HG03039 (cell line): ENCODE data around the gene RANBP17.

ENCODE experiments used
- ATAC-seq: cut with Tn5 transposase; IDR thresholded peaks from one replicate; pipeline ENCODE4 v1.9.1; 2021; ENCODE audit warnings: mild to moderate bottlenecking, moderate library complexity; ENCODE audit not compliant: unreplicated experiment

Gene RANBP17

DNA sequence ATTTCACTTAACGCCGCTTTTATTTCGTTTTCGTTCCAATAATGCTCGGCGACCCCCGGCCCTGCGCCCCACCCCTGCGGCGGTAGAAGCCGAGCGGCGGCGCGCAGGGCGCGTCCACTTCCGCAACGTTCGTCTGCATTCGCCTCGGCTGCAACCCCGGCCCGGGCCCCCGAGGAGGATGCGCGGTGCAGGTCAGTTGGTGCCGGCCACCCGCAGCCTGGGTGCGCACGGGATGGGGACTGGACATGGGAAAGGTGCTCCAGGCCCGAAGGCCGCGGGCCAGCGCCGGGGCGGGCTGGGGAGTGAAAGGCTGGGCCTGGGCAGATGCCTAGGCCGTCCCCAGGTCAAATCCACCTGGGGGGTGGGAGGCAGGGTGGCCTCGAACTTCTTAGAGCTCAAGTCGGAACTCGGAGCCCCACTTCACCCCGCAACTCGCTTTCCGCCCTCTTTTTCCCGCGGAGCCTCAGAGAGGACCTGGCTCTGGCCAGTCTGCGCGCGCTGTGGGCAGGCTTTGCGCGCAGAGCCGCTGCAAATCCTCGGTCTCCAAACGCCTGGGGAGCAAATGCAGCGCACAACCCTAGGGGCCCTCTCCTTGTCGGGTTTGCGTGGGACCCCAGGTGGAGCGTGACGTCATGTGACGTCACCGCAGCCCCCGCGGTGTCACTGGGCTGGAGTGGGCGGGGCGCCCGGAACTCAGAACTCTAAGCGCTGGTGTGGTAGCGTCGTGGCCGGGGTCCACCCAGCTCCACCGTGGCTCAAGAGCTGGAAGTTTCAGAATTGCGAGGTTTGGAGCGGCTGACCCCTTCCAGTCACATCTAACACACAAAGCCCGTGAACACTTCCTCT, 450.5 kb downstream of the RANBP17 start:
- no peak for ATAC-seq

DNA sequence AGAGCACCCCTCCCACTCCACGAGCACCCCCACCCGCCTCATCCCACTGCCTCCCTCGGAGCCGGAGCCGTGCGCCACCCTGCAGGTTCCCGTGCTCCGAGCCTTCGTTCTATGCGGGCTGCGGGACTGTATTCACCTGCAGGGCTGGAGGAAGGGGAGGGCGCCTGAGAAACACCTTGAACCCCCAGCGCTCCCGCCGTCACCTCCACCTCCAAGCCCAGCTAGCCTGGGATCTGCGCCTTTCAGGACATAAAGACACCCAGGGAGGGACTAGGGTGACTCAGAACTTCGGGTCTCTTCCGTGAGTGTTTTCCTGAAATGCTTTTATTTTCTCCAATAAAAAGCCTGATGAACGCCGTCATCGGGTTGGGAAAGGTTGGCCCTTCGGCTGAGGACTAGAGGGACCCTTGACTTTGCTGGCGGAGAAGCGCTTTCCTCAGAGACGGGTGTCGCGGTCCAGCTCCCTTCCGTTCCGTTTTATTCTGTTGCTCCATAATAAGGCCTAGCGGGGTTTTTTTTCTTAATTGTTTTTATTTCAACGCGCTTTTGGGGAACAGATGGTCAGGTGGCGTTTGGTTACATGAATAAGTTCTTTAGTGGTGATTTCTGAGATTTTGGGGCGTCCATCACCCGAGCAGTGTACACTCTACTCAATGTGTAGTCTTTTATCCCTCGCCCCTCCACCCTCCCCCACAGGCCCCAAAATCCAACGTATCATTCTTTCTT, 451.8 kb downstream of the RANBP17 start:
- ATAC-seq, result no peak

DNA sequence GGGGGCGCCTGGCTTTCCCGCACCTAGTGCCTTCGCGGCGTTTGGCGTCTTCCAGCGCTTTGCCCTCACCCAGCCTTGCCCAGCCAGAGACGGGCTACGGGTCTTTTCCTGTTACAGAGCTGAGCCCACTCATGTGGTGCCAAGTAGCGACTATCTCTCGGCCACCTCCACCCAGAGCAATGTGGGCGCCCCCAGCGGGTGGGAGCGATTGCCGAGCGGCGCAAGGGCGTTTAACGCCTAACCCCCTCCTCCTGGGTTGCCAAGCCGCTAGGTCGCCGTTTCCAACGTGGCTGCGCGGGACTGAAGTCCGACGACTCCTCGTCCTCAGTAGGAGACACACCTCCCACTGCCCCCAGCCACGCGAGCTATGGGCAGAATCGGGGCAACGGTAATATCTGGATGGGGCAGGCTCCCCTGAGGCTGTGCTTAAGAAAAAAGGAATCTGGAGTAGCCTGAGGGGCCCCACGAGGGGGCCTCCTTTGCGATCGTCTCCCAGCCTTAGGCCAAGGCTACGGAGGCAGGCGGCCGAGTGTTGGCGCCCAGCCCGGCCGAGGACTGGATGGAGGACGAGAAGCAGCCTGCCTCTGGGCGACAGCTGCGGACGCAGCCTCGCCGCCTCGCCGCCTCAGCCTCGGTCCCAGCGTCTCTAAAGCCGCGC, 453.0 kb downstream of the RANBP17 start:
- no peak for ATAC-seq

DNA sequence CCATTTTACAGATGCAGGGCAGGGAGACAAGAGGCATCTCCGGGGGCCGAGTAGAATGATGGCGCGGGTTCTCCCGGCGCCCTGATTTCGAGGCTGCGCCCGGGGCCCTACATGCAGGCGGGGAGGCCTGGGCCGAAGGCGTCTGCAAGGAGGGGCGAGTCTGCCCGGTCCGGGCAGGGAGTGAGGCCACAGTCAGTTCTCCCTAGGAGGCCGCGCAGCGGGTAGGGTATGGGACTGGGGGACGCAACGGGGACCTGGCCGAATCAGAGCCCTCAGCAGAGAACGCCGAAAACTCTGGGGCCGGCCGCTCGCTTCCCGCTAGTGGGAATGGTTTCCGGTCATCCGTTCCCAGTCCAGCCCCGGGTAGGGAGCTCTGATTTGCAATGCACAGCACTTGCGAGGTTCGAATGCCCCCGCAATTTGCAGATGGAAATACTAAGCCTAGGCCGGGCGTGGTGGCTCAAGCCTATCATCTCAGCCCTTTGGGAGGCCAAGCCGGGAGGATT, 453.6 kb downstream of the RANBP17 start:
- no peak for ATAC-seq

DNA sequence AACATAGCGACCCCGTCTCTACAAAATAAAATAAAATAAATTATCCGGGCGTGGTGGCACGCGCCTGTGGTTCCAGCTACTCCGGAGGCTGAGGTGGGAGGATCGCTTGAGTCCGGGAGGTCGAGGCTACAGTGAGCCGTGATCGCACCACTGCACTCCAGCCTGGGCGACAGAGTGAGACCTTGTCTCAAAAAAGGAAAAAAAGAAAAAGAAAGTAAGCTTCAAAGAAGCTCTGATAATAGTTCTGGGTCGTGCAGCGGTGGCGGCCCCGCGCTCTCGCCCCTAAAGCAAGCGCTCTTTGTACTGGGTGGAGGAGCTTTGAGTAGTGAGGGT, 454.1 kb downstream of the RANBP17 start:
- no peak for ATAC-seq

DNA sequence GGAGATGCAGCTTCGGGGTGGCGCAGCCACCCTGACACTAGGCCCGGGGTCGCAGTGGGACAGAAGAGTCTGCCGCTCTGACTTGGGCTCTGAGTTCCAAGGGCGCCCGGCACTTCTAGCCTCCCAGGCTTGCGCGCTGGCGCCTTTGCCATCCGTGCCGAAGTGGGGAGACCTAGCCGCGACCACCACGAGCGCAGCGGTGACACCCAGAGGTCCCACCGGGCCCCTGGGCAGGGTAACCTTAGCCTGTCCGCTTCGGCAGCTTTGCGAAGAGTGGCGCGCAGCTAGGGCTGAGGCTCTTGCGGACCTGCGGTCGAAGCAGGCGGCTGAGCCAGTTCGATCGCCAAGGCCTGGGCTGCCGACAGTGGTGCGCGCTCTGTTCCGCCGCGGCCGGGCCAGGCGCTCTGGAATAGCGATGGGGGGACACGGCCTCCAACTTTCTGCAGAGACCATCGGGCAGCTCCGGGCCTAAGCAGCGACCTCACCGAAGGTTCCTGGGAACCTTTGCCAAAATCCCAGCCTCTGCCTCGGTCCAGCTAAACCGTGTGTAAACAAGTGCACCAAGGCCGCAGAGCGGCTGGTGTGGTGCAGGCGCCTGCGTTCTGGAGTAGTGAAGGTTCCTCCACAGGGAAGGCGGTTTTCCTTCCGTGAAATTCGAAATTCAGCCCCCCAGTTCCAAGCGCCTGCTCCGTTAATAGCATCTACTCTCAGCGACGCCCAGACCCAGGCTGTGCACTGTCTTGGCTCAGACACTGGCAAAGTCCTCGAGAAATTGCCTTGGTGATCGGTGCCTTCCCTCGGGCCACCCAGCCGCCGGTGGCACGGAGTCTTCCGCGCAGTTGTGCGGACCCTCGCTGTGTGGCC, 454.7 kb downstream of the RANBP17 start:
- no peak for ATAC-seq

DNA sequence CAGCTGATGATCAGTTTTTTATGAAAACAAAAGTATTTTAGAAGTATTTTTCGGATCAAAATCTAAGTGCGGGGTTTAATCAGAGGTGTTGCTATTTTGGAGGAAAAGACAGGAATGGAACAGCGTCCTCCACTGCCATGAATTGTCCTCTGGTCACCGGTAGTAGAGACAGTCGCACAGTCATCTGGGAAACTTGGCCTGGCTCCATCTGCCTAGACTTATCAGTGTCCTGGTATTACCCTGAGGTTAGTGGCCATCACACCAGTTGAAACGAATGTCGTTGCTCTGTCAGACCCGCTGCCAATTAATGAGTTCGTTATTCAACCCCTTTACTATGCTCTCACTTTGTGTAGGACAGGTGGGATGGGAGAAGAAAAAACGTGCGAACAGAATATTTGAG, 455.4 kb downstream of the RANBP17 start:
- no peak for ATAC-seq

DNA sequence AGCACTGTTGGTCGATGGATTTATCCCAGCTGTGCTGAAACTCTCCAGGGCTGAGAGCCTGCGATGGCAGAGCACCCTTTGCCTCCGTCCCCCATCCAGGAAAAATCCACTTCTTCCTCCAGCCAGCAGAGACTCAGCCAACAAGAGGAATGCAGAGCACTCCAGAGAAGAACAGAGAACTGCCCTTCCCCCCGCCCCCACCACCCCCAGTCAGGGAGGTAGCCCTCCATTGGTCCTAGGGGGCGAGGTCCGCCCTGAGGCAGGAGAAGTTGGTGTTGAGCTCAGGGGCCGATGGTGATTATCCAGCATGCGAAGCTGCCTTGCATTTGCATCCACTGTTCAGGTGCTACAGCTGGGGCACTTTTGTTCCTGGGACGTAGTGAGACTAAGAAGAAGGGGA, 456.2 kb downstream of the RANBP17 start:
- ATAC-seq, result no peak

DNA sequence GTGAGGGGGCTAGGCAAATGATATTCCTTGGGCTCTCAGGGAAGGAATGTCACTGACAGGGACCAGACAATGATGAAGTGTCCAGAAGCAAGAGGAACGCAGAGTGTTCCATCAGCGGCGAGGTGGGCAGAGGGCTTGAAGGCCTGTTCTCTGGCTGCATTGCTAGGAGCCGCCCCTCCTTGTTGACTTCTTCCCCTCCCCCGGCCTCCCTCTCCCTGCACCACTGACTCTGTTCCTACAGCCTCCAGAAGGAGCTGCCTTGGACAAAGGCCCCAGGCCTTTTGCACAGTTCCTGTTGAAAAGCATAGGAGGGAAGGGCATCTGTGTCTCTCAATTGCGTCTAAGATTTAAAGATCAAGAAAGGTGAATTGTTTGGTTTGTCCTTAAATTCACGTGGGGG, 459.6 kb downstream of the RANBP17 start:
- no peak for ATAC-seq

DNA sequence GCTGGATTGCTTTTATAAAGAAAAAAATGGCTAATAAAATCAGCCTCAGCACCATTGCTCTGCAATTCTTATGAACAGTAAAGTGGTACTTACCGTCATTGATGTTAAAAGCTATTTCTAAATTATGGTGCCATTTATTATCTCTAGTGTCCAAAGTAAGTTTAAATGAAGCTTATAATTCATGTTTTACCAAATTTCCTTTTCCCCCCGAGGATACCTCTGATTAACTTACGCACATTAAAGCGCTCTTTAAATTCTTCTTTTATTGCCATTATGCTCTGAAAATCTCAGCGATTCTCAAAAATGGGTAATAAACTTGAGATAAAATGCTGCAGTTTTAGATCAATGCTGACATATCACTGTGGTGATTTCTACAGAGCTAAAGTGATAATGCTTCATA, 460.7 kb downstream of the RANBP17 start:
- no peak for ATAC-seq

DNA sequence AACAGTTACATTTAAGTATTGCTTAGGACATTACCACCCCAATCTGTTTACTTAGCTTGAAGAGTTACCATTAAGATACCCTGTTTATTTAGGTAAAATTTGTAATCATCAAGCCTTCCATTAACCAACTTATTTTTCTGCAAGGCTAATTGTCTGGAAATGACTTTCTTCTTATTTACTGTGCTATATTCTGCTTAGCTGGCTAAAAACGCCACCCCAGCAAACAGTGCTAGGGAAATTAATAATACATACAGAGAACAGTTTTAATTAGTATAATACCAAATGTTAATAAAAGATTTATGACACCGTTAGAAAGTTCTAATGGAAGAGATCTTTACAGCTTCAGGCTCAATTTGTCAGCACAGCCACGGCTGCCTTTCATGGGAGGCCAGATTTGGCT, 461.2 kb downstream of the RANBP17 start:
- no peak for ATAC-seq

DNA sequence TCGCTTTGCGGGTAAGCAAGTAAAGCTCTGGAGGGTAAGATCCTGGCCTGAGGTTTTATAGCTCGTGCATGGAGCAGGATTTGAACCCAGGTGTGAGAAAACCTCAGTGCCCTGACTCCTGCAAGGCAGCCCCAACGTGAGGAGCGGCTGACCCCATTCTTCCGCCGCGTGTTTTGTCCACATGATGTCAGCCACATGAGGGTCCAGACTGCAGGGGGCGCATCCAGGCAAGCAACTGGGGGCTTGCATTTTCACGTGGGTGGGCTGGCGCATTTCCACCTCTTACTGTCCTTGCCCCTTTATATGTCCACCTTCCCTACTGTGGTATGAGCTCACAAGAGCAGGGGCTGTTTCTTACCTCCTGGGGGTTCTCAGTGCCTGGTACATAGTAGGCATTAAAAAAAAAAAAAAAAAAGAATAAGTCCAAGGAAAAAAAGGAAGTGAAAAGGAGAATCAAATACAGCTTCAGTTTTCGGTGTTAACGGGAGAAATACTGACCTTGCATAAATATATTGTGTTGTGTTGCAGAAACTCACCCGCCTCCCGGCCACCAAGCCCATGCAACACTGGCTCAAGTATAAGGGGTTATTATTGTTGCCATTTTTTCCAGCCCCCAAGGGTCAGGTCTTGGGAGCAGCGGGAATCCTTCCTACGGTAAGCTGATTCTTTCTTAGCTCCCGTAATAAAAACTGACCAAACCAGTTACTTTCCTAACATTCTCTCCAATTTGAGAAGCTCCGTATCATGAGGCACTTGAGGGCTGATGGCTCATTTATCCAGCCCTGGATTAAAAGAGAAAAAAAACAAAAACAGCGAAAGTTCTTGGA, 462.2 kb downstream of the RANBP17 start:
- ATAC-seq, result no peak

DNA sequence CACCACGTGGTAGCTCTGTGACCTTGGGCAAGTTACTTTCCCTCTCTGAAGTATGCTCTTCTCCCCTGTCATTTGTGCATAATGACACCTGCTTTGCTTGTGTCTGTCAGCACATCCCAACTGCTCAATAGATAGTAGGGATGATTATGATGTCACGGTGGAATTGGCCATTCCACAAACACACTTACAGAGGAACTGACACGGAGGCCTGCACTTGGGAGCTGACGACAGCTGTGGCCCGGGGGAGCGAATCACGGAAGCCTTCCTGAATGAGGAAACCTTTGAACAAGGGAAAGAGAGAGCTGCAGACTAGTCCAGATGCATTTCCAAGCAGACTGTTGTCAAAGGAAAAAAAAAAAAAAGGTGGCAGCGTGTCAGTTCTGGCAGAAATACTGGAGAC, 468.2 kb downstream of the RANBP17 start:
- no peak for ATAC-seq

DNA sequence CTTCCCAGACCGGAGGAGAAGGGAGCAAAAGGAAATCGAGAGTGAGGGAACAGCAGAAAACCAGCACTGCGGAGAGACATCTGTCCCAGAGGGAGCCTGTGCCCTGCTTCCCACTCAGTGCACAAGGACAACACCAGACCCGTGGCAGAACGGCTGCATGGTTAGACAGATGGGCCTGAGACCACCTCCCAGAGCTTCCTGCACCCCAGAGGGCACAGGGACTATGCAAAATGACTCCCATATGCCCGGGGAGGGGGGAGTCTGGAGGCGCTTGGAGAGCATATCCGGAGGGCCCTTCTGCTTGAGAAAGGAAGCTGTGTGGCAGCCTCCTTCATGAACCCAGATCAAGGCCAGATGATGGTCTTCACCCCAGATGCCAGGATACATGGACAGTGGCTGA, 473.8 kb downstream of the RANBP17 start:
- ATAC-seq, result no peak

DNA sequence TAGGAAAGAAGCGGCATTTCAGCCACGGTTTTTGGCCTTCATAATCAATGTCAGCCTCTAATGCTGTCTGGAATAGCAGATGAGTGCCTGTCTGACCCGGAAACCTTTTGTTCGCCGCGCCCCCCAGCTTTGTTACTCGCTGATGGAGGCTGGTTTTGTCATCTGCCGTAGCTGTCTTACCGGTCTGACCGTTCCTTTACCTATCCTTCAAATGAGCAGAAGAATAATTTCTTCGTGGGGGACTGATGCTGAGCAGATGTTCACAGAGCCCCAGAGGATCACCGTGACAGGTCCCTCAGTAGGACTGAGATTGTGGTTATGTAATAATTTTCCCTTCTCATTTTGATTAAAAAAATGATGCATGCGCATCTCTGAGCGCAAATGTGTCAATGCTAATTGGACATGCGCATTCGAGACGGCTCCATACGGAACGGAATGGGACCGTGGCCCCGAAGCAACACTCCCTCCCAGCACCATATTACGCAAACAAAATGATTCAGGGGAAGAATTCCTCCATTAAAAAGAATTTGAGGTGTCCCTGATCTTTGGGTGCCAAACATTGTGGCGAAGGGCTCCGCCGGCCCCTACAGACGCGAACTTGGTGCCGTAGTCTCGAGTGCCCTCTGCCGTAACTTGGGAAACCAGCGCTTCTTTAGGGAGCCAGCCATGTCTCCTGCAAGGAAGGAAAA, 474.8 kb downstream of the RANBP17 start:
- no peak for ATAC-seq

DNA sequence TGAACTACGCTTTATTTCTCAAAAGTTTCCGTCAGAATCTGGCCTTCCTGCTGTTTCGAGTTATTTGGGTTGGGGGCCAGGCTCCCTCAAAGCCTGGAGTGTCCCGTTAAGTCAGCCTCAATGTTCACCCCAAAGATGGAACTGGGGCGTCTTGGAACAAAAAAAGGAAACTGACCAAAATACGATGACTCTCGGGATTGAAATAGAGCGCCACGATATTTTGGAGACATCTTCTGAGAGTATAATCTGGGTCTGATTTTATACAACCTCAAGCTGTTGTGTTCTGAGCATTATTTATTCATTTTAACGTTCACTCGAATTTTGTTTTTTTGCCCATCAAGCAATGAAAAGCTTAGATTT, 475.4 kb downstream of the RANBP17 start:
- no peak for ATAC-seq

DNA sequence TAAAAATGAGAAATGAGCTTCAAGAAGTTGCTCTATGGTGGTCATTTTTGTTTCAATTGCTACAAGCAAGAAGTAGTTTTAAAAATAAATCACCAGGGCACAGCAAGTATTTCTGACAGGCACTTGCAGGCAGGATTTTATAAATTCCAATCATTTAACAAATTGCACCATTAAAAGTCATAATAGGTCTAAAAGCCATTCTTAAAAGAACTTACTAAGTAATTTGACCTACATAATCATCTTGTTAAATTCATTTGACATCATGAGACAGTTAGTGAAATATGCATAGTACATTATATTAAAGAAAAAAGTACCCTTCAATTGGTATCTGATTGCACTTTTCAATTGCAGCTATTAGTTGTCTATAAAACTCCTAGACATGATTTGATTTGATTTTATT, 478.2 kb downstream of the RANBP17 start:
- ATAC-seq, result no peak

DNA sequence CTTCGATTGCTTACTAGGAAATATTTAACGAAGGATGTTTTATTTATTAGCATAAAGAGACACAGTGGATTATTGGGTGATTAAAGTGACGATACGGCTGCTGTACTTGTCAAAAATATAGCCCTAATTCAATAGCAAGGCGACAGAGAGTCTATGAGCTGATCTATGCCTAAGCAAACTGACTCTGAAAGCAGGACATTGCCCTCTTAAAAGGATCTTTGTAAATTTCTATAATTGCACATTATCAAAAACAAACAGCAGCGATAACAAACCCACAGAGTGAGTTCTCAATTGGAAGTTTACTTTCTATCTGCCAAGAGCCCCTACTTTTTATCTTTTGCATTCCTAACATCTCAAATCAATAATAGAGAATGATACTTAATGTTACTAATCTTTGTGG, 478.7 kb downstream of the RANBP17 start:
- no peak for ATAC-seq

DNA sequence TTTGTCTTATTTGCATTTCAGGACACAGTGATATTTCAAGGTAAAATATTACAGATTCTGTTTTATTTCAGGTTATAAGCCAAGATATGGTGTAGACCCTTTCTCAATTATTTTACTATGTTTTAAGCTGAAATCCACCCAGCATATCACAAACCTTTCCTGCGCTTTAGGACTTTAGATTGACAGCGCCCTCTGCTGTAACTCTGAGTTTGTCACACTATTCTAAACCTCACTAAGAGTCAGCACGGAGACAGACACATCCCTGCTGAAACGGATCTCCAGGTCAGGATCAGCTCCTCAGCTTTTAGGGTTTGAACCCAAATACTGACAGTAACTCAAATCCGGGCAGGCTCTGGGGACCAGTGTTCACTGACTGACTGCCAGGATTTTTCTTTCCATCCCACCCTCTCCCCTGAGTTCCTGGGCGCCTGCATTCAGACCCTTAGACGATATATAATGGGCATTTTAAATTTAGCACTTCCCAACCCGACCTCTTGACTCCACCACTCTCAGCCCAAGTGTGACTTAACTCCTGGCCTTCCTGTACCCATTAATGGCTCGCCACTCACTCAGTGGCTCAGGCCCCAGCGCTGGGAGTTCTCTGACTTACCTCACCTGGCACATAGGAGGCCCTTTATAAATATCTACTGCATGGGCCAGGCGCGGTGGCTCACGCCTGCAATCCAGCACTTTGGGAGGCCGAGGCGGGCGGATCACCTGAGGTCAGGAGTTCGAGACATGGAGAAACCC, 480.7 kb downstream of the RANBP17 start:
- ATAC-seq, result no peak
